ENCODE measurements around the gene LIMS2. TPM values are rescaled to one million over a fixed set of nuclear protein-coding genes. Genes with fewer than 3 reads are reported as not detected.

LIMS2 gene
- total RNA-seq, 6 donors from 2014 or later: 33.6 to 169 (median 109) TPM

DNA sequence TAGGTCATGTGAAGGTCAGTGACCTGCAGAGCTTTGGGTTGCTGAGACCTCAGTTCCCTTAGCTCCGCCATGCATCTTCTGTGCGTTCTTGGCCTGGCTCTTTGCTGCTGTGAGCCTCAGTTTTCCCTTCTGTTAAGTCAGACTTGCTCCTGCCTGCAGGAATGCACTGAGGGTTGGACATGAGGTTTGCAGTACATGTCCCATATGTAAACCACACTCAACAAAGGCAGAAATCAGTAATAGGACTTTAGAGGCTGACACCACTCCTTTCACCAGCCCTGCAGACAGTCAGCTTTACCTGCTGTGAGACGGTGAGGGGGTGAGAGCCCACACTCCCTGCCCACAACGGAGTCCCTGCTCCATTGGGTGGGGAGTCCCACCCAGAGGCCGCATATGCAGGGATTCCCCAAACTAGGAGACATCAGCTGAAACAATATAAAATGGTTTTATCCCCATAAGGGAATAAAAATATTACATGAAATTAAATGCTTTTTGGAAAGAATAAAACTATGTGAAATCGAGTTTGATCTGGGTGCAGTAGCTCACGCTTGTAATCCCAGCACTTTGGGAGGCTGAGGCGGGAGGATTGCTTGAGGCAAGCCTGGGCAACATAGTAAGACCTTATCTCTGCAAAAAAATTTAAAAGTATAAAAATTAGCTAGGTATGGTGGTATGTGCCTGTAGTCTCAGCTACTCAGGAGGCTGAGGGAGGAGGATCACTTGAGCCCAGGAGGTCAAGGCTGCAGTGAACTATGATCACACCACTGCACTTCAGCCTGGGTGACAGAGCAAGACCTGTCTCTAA, 84.7 kb downstream of the LIMS2 start:
- peak in 1 of 2 donors; percentile 11 for DNase-seq
- Histone ChIP-seq H3K27me3 (no peaks in the 10 kb centered on the region), H3K4me3 (no peak overlapping the region), H3K36me3 (no peaks in the 10 kb centered on the region), H3K9me3 (no peaks in the 10 kb centered on the region), H3K4me1 (peaks cover 0 to 3% (median 0%) of the 10 kb centered on the region in 4 donors), H3K27ac (no peak overlapping the region)
- 95 to 96% methylated on average over 8 of the region's 8 CpGs for WGBS, 2 donors
- ATAC-seq (ENCODE audit: low FRiP score in 2 of 2): no peak
- no peak for TF ChIP-seq CTCF (IDR thresholded peaks at IDR 0.05)
- TF ChIP-seq EP300 (IDR thresholded peaks at IDR 0.05): no peak
- no peak for TF ChIP-seq POLR2A (IDR thresholded peaks at IDR 0.05)

GRCh38 chr2:127589841-127590240, 85.5 kb downstream of the LIMS2 start:
- H3K36me3 ChIP-seq: no peaks in the 10 kb centered on the region
- TF ChIP-seq EP300 (IDR thresholded peaks at IDR 0.05) (no peak), POLR2AphosphoS5 (IDR thresholded peaks at IDR 0.05) (no peak), CTCF (IDR thresholded peaks at IDR 0.05) (no peak), POLR2A (IDR thresholded peaks at IDR 0.05) (no peak)
- no peak for ATAC-seq (ENCODE audit: low FRiP score in 2 of 2)
- no peak overlapping the region for H3K4me3 ChIP-seq
- WGBS, 2 donors: 88 to 100% methylated on average over 2 to 5 of the region's 5 CpGs
- no peaks in the 10 kb centered on the region for H3K9me3 ChIP-seq
- peak in 1 of 2 donors; percentile 15 for DNase-seq
- H3K27ac ChIP-seq: no peak overlapping the region
- H3K27me3 ChIP-seq: no peaks in the 10 kb centered on the region
- H3K4me1 ChIP-seq: peaks cover 0 to 3% (median 0%) of the 10 kb centered on the region in 4 donors

GRCh38 chr2:127589358-127589757, 86.0 kb downstream of the LIMS2 start:
- H3K27me3 ChIP-seq: no peaks in the 10 kb centered on the region
- H3K4me1 ChIP-seq: peaks cover 0 to 3% (median 0%) of the 10 kb centered on the region in 4 donors
- DNase-seq (peak in 1 of 2 donors; percentile 3), ATAC-seq (ENCODE audit: low FRiP score in 2 of 2) (no peak)
- no peaks in the 10 kb centered on the region for H3K9me3 ChIP-seq
- TF ChIP-seq EP300 (IDR thresholded peaks at IDR 0.05) (no peak), POLR2A (IDR thresholded peaks at IDR 0.05) (no peak), POLR2AphosphoS5 (IDR thresholded peaks at IDR 0.05) (no peak), CTCF (IDR thresholded peaks at IDR 0.05) (no peak)
- H3K27ac ChIP-seq: no peak overlapping the region
- WGBS, 2 donors: 80 to 96% methylated on average over 3 of the region's 3 CpGs
- no peak overlapping the region for H3K4me3 ChIP-seq
- no peaks in the 10 kb centered on the region for H3K36me3 ChIP-seq

Other genes with a start within 250 kb of the LIMS2 start
- gene IWS1, start 149.0 kb downstream of the LIMS2 start, total RNA-seq: 100 to 1,000 TPM in 1 of 6 donors, 10 to 100 TPM in 5; 29.5 to 128 (median 58.6) TPM
- 1 to 10 TPM; 1.2 to 6.1 (median 3.1) TPM for gene MYO7B, start 139.8 kb downstream of the LIMS2 start, total RNA-seq
- under 1 TPM in 3 of 6 donors, not detected in 3; 0.17 to 0.46 (median 0.24) TPM for gene GPR17, start 29.4 kb downstream of the LIMS2 start, total RNA-seq
- 10 to 100 TPM in 2 of 6 donors, 1 to 10 TPM in 4; 6.4 to 13.1 (median 9.1) TPM for gene SFT2D3, start 26.0 kb upstream of the LIMS2 start, total RNA-seq
- 10 to 100 TPM; 33.7 to 76.3 (median 47.5) TPM for gene WDR33, start 135.6 kb upstream of the LIMS2 start, total RNA-seq
- 10 to 100 TPM; 11.8 to 22.1 (median 16.7) TPM for gene POLR2D, start 182.6 kb upstream of the LIMS2 start, total RNA-seq
- gene AMMECR1L, start 210.4 kb upstream of the LIMS2 start, total RNA-seq: 10 to 100 TPM; 11.5 to 17.8 (median 14.3) TPM

Data from upper lobe of left lung (tissue), 6 donors.